Glutamatergic neuron (in vitro differentiated cells): ENCODE measurements around the gene ARX. TPM values are rescaled to one million over a fixed set of nuclear protein-coding genes. Genes with fewer than 3 reads are reported as not detected.

ENCODE experiments used
- DNase-seq: peaks from one replicate; pipeline ENCODE4 v3.0.0; 2022
- H3K27ac Mint-ChIP-seq: one replicate; pipeline ENCODE4 v1.8.0; 2020; ENCODE audit warnings: mild to moderate bottlenecking, mixed read lengths, inconsistent platforms; ENCODE audit not compliant: unreplicated experiment
- H3K27me3 Mint-ChIP-seq: one replicate; pipeline ENCODE4 v1.8.0; 2020; ENCODE audit warnings: mild to moderate bottlenecking, moderate library complexity, mixed read lengths, inconsistent platforms; ENCODE audit not compliant: unreplicated experiment
- H3K36me3 Mint-ChIP-seq: one replicate; pipeline ENCODE4 v1.8.0; 2020; ENCODE audit warnings: mild to moderate bottlenecking, mixed read lengths, inconsistent platforms; ENCODE audit not compliant: unreplicated experiment
- H3K4me1 Mint-ChIP-seq: one replicate; pipeline ENCODE4 v1.8.0; 2020; ENCODE audit warnings: mild to moderate bottlenecking, low read depth, mixed read lengths, inconsistent platforms; ENCODE audit not compliant: unreplicated experiment
- H3K4me3 Mint-ChIP-seq: one replicate; pipeline ENCODE4 v1.8.0; 2020; ENCODE audit warnings: mild to moderate bottlenecking, mixed read lengths, inconsistent platforms; ENCODE audit not compliant: unreplicated experiment
- H3K9me3 Mint-ChIP-seq: one replicate; pipeline ENCODE4 v1.8.0; 2020; ENCODE audit warnings: mild to moderate bottlenecking, moderate library complexity, mixed read lengths, inconsistent platforms; ENCODE audit not compliant: unreplicated experiment
- CTCF ChIP-seq: fragments of 200-600 bp; sonication (generic); IDR thresholded peaks from one replicate; pipeline ENCODE4 v1.5.0; 2021; ENCODE audit not compliant: partially characterized antibody, unreplicated experiment
- total RNA-seq: library from RNA; stranded (reverse); fragmentation: NEBNext Ultra II Directional; extraction: Animal tissue kit (Norgen Biotek cat#: 25700); gene quantifications from one replicate; pipeline ENCODE4 v1.2.1, GENCODE V29; 2021; ENCODE audit not compliant: unreplicated experiment

Gene ARX
- total RNA-seq, 1 donor from 2014 or later = 0.98 TPM

GRCh38 chrX:25001808-25002660 lies 13.7 kb downstream of the ARX start:
- Mint-ChIP-seq H3K9me3 (peaks cover 8% of the 10 kb centered on the region), H3K27ac (no peak overlapping the region), H3K36me3 (no peaks in the 10 kb centered on the region), H3K4me1 (peaks cover 6% of the 10 kb centered on the region), H3K27me3 (peaks cover 23% of the 10 kb centered on the region), H3K4me3 (no peak overlapping the region)
- TF ChIP-seq CTCF = no peak
- no peak for DNase-seq

- Mint-ChIP-seq H3K27me3 (peaks cover 14% of the 10 kb centered on the region), H3K9me3 (peaks cover 6% of the 10 kb centered on the region), H3K4me1 (peaks cover 3% of the 10 kb centered on the region), H3K27ac (no peak overlapping the region), H3K4me3 (no peak overlapping the region), H3K36me3 (no peaks in the 10 kb centered on the region)
- TF ChIP-seq CTCF = no peak
- no peak for DNase-seq
These were observed 16.3 kb downstream of the ARX start for GRCh38 chrX:24999511-24999910.

GRCh38 chrX:24996096-24996709 lies 19.6 kb downstream of the ARX start:
- H3K27ac Mint-ChIP-seq = no peak overlapping the region
- H3K36me3 Mint-ChIP-seq = no peaks in the 10 kb centered on the region
- peaks cover 8% of the 10 kb centered on the region for H3K4me1 Mint-ChIP-seq
- peaks cover 2% of the 10 kb centered on the region for H3K27me3 Mint-ChIP-seq
- no peak overlapping the region for H3K4me3 Mint-ChIP-seq
- no peak for TF ChIP-seq CTCF
- peaks cover 2% of the 10 kb centered on the region for H3K9me3 Mint-ChIP-seq
- DNase-seq = no peak

- no peaks in the 10 kb centered on the region for H3K36me3 Mint-ChIP-seq
- TF ChIP-seq CTCF = no peak
- peaks cover 8% of the 10 kb centered on the region for H3K9me3 Mint-ChIP-seq
- no peaks in the 10 kb centered on the region for H3K27me3 Mint-ChIP-seq
- DNase-seq = no peak
- peaks cover 14% of the 10 kb centered on the region for H3K4me1 Mint-ChIP-seq
- H3K27ac Mint-ChIP-seq = no peak overlapping the region
- no peak overlapping the region for H3K4me3 Mint-ChIP-seq
These were observed 21.9 kb downstream of the ARX start for GRCh38 chrX:24993879-24994278.

GRCh38 chrX:24990535-24990934 lies 25.2 kb downstream of the ARX start:
- no peak for TF ChIP-seq CTCF
- H3K27me3 Mint-ChIP-seq = no peaks in the 10 kb centered on the region
- H3K9me3 Mint-ChIP-seq = peaks cover 10% of the 10 kb centered on the region
- H3K27ac Mint-ChIP-seq = no peak overlapping the region
- DNase-seq = peak; percentile 22
- peak overlapping the region; percentile 25 for H3K4me3 Mint-ChIP-seq
- peaks cover 16% of the 10 kb centered on the region for H3K4me1 Mint-ChIP-seq
- H3K36me3 Mint-ChIP-seq = no peaks in the 10 kb centered on the region
